ENCODE results near the gene CDC20. TPM values are rescaled to one million over a fixed set of nuclear protein-coding genes. Genes with fewer than 3 reads are reported as not detected.
A peak's percentile ranks its signal among the peaks of the same experiment; 100 is the strongest.

The CDC20 gene
- total and polyA plus RNA-seq, 12 donors, result 0.32 to 12.8 (median 2.3) TPM

DNA sequence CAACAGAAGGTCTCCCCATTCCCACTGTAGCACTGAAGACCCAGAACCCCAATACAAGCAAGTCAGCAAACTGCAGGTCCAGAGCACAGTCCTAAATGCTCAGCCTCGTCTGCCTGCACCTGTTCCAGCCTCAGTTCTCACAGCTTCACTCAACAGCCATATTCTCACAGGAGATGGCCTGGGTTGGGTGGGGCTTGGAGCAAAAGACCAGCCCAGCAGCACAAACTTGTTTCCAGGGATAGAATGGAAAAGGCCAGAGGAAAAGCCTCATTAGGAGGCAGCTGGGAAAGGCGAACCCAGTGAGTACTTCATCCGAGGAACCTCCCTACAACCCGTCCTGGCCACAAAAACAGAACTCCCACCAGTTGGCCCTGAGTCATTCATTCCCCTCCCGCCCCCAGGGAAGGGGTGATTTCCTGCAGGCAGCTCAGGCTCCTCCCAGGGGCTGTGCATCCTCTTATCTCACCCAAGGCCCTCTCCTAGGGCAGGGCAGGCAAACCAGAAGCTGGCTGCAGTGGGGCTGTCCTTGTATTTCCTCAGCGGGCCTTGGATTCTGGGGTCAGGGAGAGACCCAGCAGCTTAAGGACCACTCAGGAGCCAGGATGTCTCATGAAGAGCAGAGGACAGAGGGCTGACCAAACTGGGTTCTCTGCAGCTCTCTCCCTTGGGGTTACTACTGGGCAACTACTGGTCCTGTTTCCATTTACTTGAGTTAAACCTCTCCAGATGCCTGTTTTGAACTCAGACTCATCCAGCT is 28.6 kb upstream of the CDC20 start:
- no peaks in the 10 kb centered on the region for H3K9me3 ChIP-seq (replicated peaks in 1 of 3)
- TF ChIP-seq POLR2A (IDR thresholded peaks at IDR 0.05), result no peak
- TF ChIP-seq CTCF (IDR thresholded peaks at IDR 0.05), result no peak
- peak in 6 of 7 donors; percentile 68 to 86 (median 72) for DNase-seq
- intact Hi-C loops (cut with DNase I), result no loop called here
- H3K4me1 ChIP-seq (replicated peaks in 1 of 2), result peaks cover 0 to 9% of the 10 kb centered on the region in 2 donors
- WGBS, 4 donors, result 22 to 38% (median 27%) methylated on average over 5 to 6 of the region's 6 CpGs
- H3K27me3 ChIP-seq, result no peaks in the 10 kb centered on the region
- peak overlapping the region in 2 of 5 donors; percentile 32 to 68 for H3K27ac ChIP-seq
- H3K4me3 ChIP-seq, result no peak overlapping the region
- H3K36me3 ChIP-seq (replicated peaks in 1 of 2), result no peaks in the 10 kb centered on the region

DNA sequence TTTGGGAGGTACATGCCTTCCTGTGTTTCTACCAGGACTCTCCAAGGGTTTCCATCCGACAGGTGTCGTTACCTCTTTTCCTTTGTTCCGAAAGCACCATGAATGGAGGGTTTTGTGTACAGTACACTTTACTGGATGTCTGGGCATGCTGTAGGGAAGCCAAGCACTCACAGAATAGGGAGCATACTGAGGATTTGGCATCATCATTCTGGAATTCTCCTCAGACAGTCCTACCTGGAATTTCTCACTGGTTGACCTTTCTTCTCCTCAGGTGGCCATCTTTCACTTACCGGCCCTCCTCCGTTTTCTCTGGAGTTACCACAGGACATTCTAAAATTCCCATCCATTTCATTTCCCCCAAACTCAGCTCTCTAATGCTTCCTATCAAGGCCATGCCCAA is 27.1 kb upstream of the CDC20 start:
- Histone ChIP-seq H3K36me3 (replicated peaks in 1 of 2) (no peaks in the 10 kb centered on the region), H3K27ac (no peak overlapping the region), H3K4me1 (replicated peaks in 1 of 2) (peaks cover 0 to 9% of the 10 kb centered on the region in 2 donors), H3K4me3 (no peak overlapping the region), H3K27me3 (no peaks in the 10 kb centered on the region), H3K9me3 (replicated peaks in 1 of 3) (no peaks in the 10 kb centered on the region)
- TF ChIP-seq CTCF (IDR thresholded peaks at IDR 0.05), result no peak
- no peak for TF ChIP-seq POLR2A (IDR thresholded peaks at IDR 0.05)
- intact Hi-C loops (cut with DNase I), result no loop called here
- WGBS, 4 donors, result 96 to 98% (median 97%) methylated on average over 5 of the region's 5 CpGs
- no peak for DNase-seq

DNA sequence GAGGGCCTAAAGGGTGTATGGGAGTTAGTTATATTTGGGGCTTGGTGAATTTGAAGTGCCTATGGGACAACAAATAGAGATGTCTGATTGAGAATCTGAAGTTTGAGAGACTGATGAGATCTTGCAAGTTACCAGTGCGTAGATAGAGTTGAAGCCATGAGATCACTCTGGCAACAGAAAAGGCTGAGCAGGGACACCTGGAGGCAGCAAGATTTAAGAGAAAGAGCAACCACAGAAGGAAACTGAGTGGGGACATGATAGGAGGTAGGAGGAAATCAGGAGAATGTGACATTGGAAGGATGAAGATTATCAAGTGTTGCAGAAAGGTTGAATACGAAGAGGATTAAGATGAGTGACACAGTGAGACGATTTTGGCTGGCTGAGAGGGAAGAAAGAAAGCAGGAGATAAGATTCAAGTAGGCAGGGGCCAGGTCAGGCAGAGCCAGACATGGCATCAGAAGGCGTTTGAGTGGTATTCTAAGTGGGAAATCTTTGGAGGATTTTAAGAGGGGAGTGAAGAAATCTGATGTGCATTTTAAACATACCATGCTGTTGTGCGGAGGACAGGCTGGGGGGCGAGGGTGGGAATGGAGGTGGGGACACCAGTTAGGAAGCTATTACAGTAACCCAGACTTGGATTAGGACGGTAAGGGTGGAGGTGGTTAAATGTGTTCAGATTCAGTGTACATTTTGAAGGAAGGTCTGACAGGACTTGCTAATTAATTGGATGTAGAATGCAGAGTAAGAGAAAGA is 24.2 kb upstream of the CDC20 start:
- no peaks in the 10 kb centered on the region for H3K9me3 ChIP-seq (replicated peaks in 1 of 3)
- whole genome bisulfite sequencing, 4 donors, result 76 to 82% (median 77%) methylated on average over 7 of the region's 7 CpGs
- no peak overlapping the region for H3K27ac ChIP-seq
- intact Hi-C loops (cut with DNase I), result no loop called here
- no peaks in the 10 kb centered on the region for H3K27me3 ChIP-seq
- H3K36me3 ChIP-seq (replicated peaks in 1 of 2), result no peaks in the 10 kb centered on the region
- H3K4me3 ChIP-seq, result no peak overlapping the region
- peaks cover 0 to 9% of the 10 kb centered on the region in 2 donors for H3K4me1 ChIP-seq (replicated peaks in 1 of 2)
- DNase-seq, result no peak
- TF ChIP-seq CTCF (IDR thresholded peaks at IDR 0.05) (no peak), POLR2A (IDR thresholded peaks at IDR 0.05) (no peak)

DNA sequence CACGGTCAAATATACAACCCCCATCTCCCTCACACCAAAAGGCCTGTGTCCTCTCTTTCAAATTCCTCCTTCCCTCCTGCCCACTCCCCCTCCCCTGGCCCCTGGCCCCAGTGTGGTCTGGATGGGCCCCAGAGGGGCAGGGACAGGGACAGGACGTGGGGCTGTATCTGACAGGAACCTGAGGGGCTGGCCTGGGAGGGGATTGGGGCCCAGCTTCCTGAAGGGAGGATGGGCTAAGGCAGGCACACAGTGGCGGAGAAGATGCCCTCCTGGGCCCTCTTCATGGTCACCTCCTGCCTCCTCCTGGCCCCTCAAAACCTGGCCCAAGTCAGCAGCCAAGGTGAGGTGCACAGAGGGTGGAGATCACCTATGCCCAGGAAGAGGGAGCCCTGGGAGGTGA is 21.2 kb upstream of the CDC20 start, which contains the start of gene MPL:
Gene MPL, plus strand, starts transcription at position 231 of the 400 bp plus-strand sequence. Its CDS starts 31 bp downstream, at position 262.
- DNase-seq, result no peak
- no peaks in the 10 kb centered on the region for H3K36me3 ChIP-seq (replicated peaks in 1 of 2)
- no peak within 1 kb of the TSS for H3K4me3 ChIP-seq
- intact Hi-C loops (cut with DNase I), result no loop called here
- TF ChIP-seq POLR2A (IDR thresholded peaks at IDR 0.05) (no peak), CTCF (IDR thresholded peaks at IDR 0.05) (no peak)
- 75 to 94% (median 80%) methylated on average over 1 to 3 of the region's 3 CpGs for WGBS, 4 donors
- H3K27ac ChIP-seq, result no peak within 1 kb of the TSS
- H3K27me3 ChIP-seq, result no peaks in the 10 kb centered on the region
- H3K4me1 ChIP-seq (replicated peaks in 1 of 2), result no peaks in the 10 kb centered on the region
- no peaks in the 10 kb centered on the region for H3K9me3 ChIP-seq (replicated peaks in 1 of 3)

Data from adrenal gland (tissue), 12 donors.